MM.1S (cell line): ENCODE measurements around the gene ZNF627.

Source experiments
- DNase-seq: peaks from one replicate; pipeline ENCODE4 v3.0.0-alpha.2; 2015
- H2AFZ ChIP-seq: fragments of 300-600 bp; sonication (generic); 2 replicates; pipeline ENCODE4 v1.6.0; 2016; ENCODE audit warnings: antibody characterized with exemption, low read length
- H3F3A ChIP-seq: fragments of 300-600 bp; sonication (generic); 2 replicates; pipeline ENCODE4 v1.6.1; 2016; ENCODE audit warnings: mild to moderate bottlenecking, antibody characterized with exemption, low read length, moderate library complexity, mixed read lengths; ENCODE audit not compliant: insufficient read depth
- H3K27ac ChIP-seq: fragments of 300-600 bp; sonication (generic); 2 replicates; pipeline ENCODE4 v1.5.1; 2016; ENCODE audit warnings: mild to moderate bottlenecking, low read length
- H3K27me3 ChIP-seq: fragments of 300-600 bp; sonication (generic); replicated peaks from 2 replicates; pipeline ENCODE4 v1.6.0; 2016; ENCODE audit warnings: low read length; ENCODE audit not compliant: insufficient read depth
- H3K36me3 ChIP-seq: fragments of 300-600 bp; sonication (generic); replicated peaks from 2 replicates; pipeline ENCODE4 v1.6.1; 2016; ENCODE audit warnings: mild to moderate bottlenecking, low read length, mixed read lengths; ENCODE audit not compliant: insufficient read depth
- H3K4me1 ChIP-seq: fragments of 300-600 bp; sonication (generic); 2 replicates; pipeline ENCODE4 v1.6.1; 2016; ENCODE audit warnings: low read length, mixed read lengths
- H3K4me2 ChIP-seq: fragments of 300-600 bp; sonication (generic); 2 replicates; pipeline ENCODE4 v1.6.0; 2016; ENCODE audit warnings: low read depth, low read length
- H3K4me3 ChIP-seq: fragments of 300-600 bp; sonication (generic); 2 replicates; pipeline ENCODE4 v1.5.1; 2016; ENCODE audit warnings: low read length, mixed read lengths
- H3K79me2 ChIP-seq: fragments of 300-600 bp; sonication (generic); 2 replicates; pipeline ENCODE4 v1.6.1; 2016; ENCODE audit warnings: mixed run types, low read length, mixed read lengths
- H3K9ac ChIP-seq: fragments of 300-600 bp; sonication (generic); 2 replicates; pipeline ENCODE4 v1.6.1; 2016; ENCODE audit warnings: low read length, mixed read lengths
- H3K9me2 ChIP-seq: fragments of 300-600 bp; sonication (generic); replicated peaks from 2 replicates; pipeline ENCODE4 v1.6.1; 2016; ENCODE audit warnings: mild to moderate bottlenecking, low read length, mixed read lengths; ENCODE audit not compliant: insufficient read depth
- H3K9me3 ChIP-seq: fragments of 300-600 bp; sonication (generic); replicated peaks from 2 replicates; pipeline ENCODE4 v1.6.1; 2016; ENCODE audit warnings: mild to moderate bottlenecking, low read length, mixed read lengths; ENCODE audit not compliant: insufficient read depth
- H4K20me1 ChIP-seq: fragments of 300-600 bp; sonication (generic); 2 replicates; pipeline ENCODE4 v1.6.1; 2016; ENCODE audit warnings: mild to moderate bottlenecking, low read length, moderate library complexity, mixed read lengths; ENCODE audit not compliant: insufficient read depth
- CTCF ChIP-seq: fragments of 300-600 bp; sonication (generic); IDR thresholded peaks from 2 replicates; pipeline ENCODE4 v1.5.1; 2016; ENCODE audit warnings: antibody characterized with exemption, low read length, mixed read lengths
- EZH2 ChIP-seq: fragments of 300-600 bp; sonication (generic); optimal IDR thresholded peaks from 2 replicates; pipeline ENCODE3; 2017; ENCODE audit warnings: low read depth, mild to moderate bottlenecking, antibody characterized with exemption, low read length, mixed read lengths
- EZH2phosphoT487 ChIP-seq: fragments of 300-600 bp; sonication (generic); IDR thresholded peaks from 2 replicates; pipeline ENCODE4 v1.6.1; 2018; ENCODE audit warnings: antibody characterized with exemption, low read length

ZNF627 gene

GRCh38 chr19:11554160-11554559, 43.1 kb upstream of the ZNF627 start:
- Histone ChIP-seq H3K9ac (no peak overlapping the region), H3K4me3 (no peak overlapping the region), H4K20me1 (no peaks in the 10 kb centered on the region), H3K9me2 (no peaks in the 10 kb centered on the region), H3K27me3 (no peaks in the 10 kb centered on the region), H3F3A (no peaks in the 10 kb centered on the region), H3K27ac (no peak overlapping the region), H3K36me3 (no peaks in the 10 kb centered on the region), H3K79me2 (peaks cover 35% of the 10 kb centered on the region), H3K4me1 (peaks cover 6% of the 10 kb centered on the region; the same call in 1 of the 2 replicates), H2AFZ (no peak overlapping the region), H3K4me2 (no peak overlapping the region), H3K9me3 (no peaks in the 10 kb centered on the region)
- no peak for TF ChIP-seq EZH2phosphoT487
- no peak for TF ChIP-seq EZH2
- TF ChIP-seq CTCF, result no peak
- no peak for DNase-seq

- no peaks in the 10 kb centered on the region for H4K20me1 ChIP-seq
These were observed 42.0 kb upstream of the ZNF627 start for GRCh38 chr19:11555246-11555645.

GRCh38 chr19:11556634-11557420, 40.5 kb upstream of the ZNF627 start:
- no peaks in the 10 kb centered on the region for H3K36me3 ChIP-seq
- H3K4me3 ChIP-seq, result no peak overlapping the region
- H2AFZ ChIP-seq, result no peak overlapping the region
- H3K27ac ChIP-seq, result no peak overlapping the region
- no peaks in the 10 kb centered on the region for H3K9me3 ChIP-seq
- no peak for DNase-seq
- H3K9ac ChIP-seq, result no peak overlapping the region
- TF ChIP-seq EZH2 (no peak), CTCF (no peak), EZH2phosphoT487 (no peak)
- no peaks in the 10 kb centered on the region for H4K20me1 ChIP-seq
- no peaks in the 10 kb centered on the region for H3K9me2 ChIP-seq
- no peak overlapping the region for H3K4me2 ChIP-seq
- H3K79me2 ChIP-seq, result peaks cover 35% of the 10 kb centered on the region
- peaks cover 7% of the 10 kb centered on the region for H3F3A ChIP-seq
- peaks cover 6% of the 10 kb centered on the region; the same call in 1 of the 2 replicates for H3K4me1 ChIP-seq
- H3K27me3 ChIP-seq, result no peaks in the 10 kb centered on the region

More at GRCh38 chr19:11555246-11555645, 42.0 kb upstream of the ZNF627 start:
- Histone ChIP-seq H3K27me3 (no peaks in the 10 kb centered on the region), H3K9ac (no peak overlapping the region), H3F3A (peaks cover 3% of the 10 kb centered on the region; the same call in 1 of the 2 replicates), H3K36me3 (no peaks in the 10 kb centered on the region), H3K9me2 (no peaks in the 10 kb centered on the region), H3K27ac (no peak overlapping the region), H3K9me3 (no peaks in the 10 kb centered on the region), H2AFZ (no peak overlapping the region), H3K4me2 (no peak overlapping the region), H3K4me3 (no peak overlapping the region), H3K4me1 (peaks cover 6% of the 10 kb centered on the region; the same call in 1 of the 2 replicates), H3K79me2 (peaks cover 35% of the 10 kb centered on the region)
- no peak for TF ChIP-seq EZH2phosphoT487
- no peak for TF ChIP-seq CTCF
- no peak for TF ChIP-seq EZH2
- no peak for DNase-seq
